HEK293T (cell line): ENCODE measurements around the gene PDE10A.

Experiments
- CTCF ChIA-PET: fragments of 350-600 bp; formaldehyde crosslinking; extraction: SDS; loops from one replicate; lab custom pipeline; 2021; ENCODE audit warnings: antibody characterized with exemption, inconsistent platforms; lab: Yijun Ruan, JAX
- POLR2A ChIA-PET: fragments of 350-600 bp; formaldehyde crosslinking; extraction: SDS; loops from one replicate; lab custom pipeline; 2020; ENCODE audit warnings: antibody characterized with exemption, inconsistent platforms; lab: Yijun Ruan, JAX
- DNase-seq: peaks from one replicate; pipeline ENCODE4 v3.0.0; 2012; ENCODE audit warnings: mixed read lengths; ENCODE audit errors: extremely low spot score
- ARNT ChIP-seq: fragments of 450-650 bp; IDR thresholded peaks from 2 replicates; pipeline ENCODE4 v1.6.1; 2017; ENCODE audit warnings: mild to moderate bottlenecking
- BHLHE40 ChIP-seq: fragments of 450-650 bp; IDR thresholded peaks from 2 replicates; pipeline ENCODE4 v1.6.1; 2016; ENCODE audit warnings: mild to moderate bottlenecking, moderate library complexity, borderline replicate concordance
- CTBP1 ChIP-seq: fragments of 450-650 bp; IDR thresholded peaks from 2 replicates; pipeline ENCODE4 v1.6.1; 2016; ENCODE audit warnings: borderline replicate concordance
- ELF4 ChIP-seq: fragments of 450-650 bp; IDR thresholded peaks from 2 replicates; pipeline ENCODE4 v1.6.1; 2017; ENCODE audit warnings: antibody characterized with exemption
- FOXA1 ChIP-seq: fragments of 450-650 bp; IDR thresholded peaks from 2 replicates; pipeline ENCODE4 v1.6.1; 2016; ENCODE audit warnings: mild to moderate bottlenecking
- FOXK2 ChIP-seq: fragments of 450-650 bp; IDR thresholded peaks from 2 replicates; pipeline ENCODE4 v1.6.1; 2016; ENCODE audit warnings: mild to moderate bottlenecking
- FOXM1 ChIP-seq: fragments of 450-650 bp; IDR thresholded peaks from 2 replicates; pipeline ENCODE4 v1.6.1; 2017; ENCODE audit warnings: mild to moderate bottlenecking, borderline replicate concordance
- HDGF ChIP-seq: fragments of 450-650 bp; IDR thresholded peaks from 2 replicates; pipeline ENCODE4 v1.6.1; 2017; ENCODE audit warnings: antibody characterized with exemption, borderline replicate concordance
- L3MBTL2 ChIP-seq: fragments of 450-650 bp; conservative IDR thresholded peaks from 2 replicates; pipeline ENCODE4 v1.6.1; 2016; ENCODE audit warnings: mild to moderate bottlenecking
- LEF1 ChIP-seq: fragments of 450-650 bp; IDR thresholded peaks from 2 replicates; pipeline ENCODE4 v1.6.1; 2017; ENCODE audit warnings: mild to moderate bottlenecking, borderline replicate concordance
- NFRKB ChIP-seq: fragments of 450-650 bp; IDR thresholded peaks from 2 replicates; pipeline ENCODE4 v1.6.1; 2016; ENCODE audit warnings: mild to moderate bottlenecking, moderate library complexity
- SP1 ChIP-seq: fragments of 450-650 bp; IDR thresholded peaks from 2 replicates; pipeline ENCODE4 v1.6.1; 2017
- SUZ12 ChIP-seq: fragments of 450-650 bp; IDR thresholded peaks from 2 replicates; pipeline ENCODE4 v1.6.1; 2016; ENCODE audit warnings: mild to moderate bottlenecking
- TARDBP ChIP-seq: fragments of 450-650 bp; IDR thresholded peaks from 2 replicates; pipeline ENCODE4 v1.6.1; 2016
- ZNF384 ChIP-seq: fragments of 450-650 bp; IDR thresholded peaks from 2 replicates; pipeline ENCODE4 v1.6.1; 2016
- TF ChIP-seq, protein P1 (sequence below): fragments of 450-650 bp; IDR thresholded peaks from 2 replicates; pipeline ENCODE4 v1.6.1; 2016

Gene PDE10A

DNA sequence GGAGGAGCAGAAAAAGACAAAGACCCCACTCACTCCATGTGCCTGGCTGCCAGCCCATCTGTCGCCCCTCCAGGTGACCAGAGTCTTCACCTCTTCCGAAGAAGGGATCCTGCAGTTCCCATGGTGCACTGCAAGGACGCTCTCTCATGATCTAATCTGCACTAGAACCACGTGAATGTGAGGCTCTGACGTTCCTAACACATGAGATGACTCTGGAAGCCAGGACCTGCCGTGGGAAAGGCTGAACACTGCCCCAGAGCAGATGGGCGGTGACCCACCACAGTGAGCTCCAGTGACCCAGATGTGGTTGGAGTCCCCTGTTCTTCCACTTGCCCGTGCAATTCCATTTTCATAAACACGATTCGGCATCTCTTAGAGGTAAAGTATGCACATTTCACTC, 39.6 kb upstream of the PDE10A start:
- CTCF ChIA-PET, result no interaction called here
- TF ChIP-seq ELF4 (no peak), NFRKB (no peak), FOXM1 (no peak), BHLHE40 (no peak), FOXA1 (no peak), HDGF (no peak), L3MBTL2 (no peak), CTBP1 (no peak), TARDBP (no peak), SUZ12 (no peak), ARNT (no peak)
- TF ChIP-seq, protein P1, sequence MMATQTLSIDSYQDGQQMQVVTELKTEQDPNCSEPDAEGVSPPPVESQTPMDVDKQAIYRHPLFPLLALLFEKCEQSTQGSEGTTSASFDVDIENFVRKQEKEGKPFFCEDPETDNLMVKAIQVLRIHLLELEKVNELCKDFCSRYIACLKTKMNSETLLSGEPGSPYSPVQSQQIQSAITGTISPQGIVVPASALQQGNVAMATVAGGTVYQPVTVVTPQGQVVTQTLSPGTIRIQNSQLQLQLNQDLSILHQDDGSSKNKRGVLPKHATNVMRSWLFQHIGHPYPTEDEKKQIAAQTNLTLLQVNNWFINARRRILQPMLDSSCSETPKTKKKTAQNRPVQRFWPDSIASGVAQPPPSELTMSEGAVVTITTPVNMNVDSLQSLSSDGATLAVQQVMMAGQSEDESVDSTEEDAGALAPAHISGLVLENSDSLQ, result no peak
- DNase-seq, result no peak
- POLR2A ChIA-PET, result no interaction called here

DNA sequence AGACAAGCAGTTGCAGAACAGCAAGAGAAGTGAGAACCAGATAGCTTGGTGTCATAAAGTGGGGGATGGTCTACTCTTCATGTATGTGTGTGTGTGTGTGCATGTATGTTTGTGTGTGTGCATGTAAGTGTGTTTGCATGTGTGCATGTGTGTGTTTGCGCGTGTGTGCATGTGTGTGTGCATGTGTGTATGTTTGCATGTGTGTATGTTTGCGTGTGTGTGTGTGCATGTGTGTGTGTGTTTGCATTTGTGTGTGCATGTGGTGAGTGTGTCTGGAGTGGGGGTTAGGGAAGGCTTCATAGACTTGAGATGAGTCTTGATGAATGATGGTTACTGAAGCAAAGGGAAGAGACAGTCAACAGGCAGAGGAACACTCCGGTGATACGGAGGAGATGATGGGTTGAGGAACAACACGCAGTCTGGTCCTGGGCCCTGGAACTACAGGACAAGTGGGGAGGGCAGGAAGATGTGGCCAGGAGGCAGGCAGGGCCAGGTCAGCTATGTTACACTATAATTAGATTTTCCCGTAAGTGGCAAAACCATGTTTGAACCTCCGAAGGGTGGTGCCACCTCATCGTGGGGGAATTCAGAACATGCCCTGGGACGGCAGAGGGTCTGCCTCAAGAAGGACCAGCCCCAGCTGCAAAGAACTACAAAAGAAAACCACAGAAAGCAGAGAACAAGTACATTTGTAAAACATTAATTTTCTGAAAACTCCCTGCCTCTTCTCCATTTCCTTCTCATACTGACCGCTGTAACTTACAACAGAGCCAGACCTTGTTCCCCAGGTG, 38.7 kb upstream of the PDE10A start:
- ChIA-PET CTCF (no interaction called here), POLR2A (no interaction called here)
- TF ChIP-seq CTBP1 (no peak), L3MBTL2 (no peak)

DNA sequence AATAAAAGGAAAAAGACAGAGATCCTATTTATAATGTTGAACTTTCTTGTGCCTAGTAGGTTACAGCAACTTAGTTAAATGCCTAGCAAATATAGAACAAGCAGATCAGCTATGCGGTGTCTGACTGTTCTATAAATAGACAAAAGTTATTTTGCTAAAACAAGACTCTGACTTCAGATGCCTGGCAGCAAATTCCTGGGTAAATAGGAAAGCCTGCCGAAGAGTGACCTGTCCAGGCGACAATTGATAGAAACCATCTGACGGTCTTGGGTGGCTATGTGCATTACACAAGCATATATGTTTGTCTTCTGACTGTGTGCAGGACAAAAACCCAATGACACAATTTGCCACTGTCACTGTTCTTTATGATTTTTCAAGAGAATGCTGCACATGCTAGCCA, 38.0 kb upstream of the PDE10A start:
- no peak for DNase-seq
- ChIA-PET POLR2A (no interaction called here), CTCF (no interaction called here)
- no peak for TF ChIP-seq HDGF
- TF ChIP-seq, protein P1, result no peak
- no peak for TF ChIP-seq SUZ12
- TF ChIP-seq ELF4, result no peak
- TF ChIP-seq FOXK2, result no peak
- no peak for TF ChIP-seq BHLHE40
- no peak for TF ChIP-seq ARNT
- no peak for TF ChIP-seq FOXM1
- TF ChIP-seq SP1, result no peak
- TF ChIP-seq L3MBTL2, result no peak
- TF ChIP-seq FOXA1, result no peak
- TF ChIP-seq LEF1, result no peak

More for the DNA sequence above, 38.7 kb upstream of the PDE10A start:
- DNase-seq, result no peak

DNA sequence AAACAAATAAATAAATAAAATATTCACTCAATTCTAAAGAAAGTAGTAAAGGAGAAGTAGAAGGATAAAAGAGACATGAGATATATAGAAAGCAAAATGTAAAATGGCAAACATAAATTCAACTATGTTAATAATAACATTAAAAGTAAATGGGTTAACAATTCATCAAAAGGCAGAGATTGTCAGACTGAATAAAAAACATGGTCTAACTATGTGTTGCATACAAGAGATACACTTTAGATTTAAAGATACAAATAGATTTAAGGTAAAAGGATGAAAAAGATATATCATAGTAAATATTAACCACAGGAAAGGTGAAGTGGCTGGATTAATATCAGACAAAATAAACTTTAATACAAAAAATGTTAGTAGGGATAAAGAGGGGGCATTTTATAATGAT, 35.8 kb upstream of the PDE10A start:
- CTCF ChIA-PET, result no interaction called here
- DNase-seq, result no peak
- TF ChIP-seq TARDBP (no peak), FOXA1 (no peak), CTBP1 (no peak), NFRKB (no peak), ELF4 (no peak), L3MBTL2 (no peak)
- POLR2A ChIA-PET, result no interaction called here

DNA sequence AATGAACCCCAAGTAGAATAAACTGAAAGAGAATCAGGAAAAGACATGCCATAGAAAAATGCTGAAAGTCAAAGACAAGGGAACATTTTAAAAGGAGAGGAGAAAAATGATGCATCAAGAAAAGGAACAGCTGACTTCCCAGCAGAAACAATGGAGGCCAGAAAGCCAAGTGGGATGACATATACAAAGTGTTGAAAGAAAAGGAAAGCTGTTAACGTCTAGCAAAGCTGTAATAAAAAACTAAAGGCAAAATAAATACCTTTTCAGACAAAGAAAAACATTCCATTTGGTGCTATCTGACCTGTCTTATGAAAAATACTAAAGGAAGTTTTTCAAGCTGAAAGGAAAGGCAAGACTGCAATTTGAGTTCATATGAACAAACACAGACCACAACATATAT, 34.1 kb upstream of the PDE10A start:
- no peak for DNase-seq
- CTCF ChIA-PET, result no interaction called here
- TF ChIP-seq CTBP1 (no peak), SUZ12 (no peak), LEF1 (no peak), BHLHE40 (no peak), ELF4 (no peak), TARDBP (no peak), ZNF384 (no peak), ARNT (no peak), FOXK2 (no peak), FOXM1 (no peak), L3MBTL2 (no peak), NFRKB (no peak), SP1 (no peak), HDGF (no peak), FOXA1 (no peak)
- TF ChIP-seq, protein P1, result no peak
- POLR2A ChIA-PET, result no interaction called here

DNA sequence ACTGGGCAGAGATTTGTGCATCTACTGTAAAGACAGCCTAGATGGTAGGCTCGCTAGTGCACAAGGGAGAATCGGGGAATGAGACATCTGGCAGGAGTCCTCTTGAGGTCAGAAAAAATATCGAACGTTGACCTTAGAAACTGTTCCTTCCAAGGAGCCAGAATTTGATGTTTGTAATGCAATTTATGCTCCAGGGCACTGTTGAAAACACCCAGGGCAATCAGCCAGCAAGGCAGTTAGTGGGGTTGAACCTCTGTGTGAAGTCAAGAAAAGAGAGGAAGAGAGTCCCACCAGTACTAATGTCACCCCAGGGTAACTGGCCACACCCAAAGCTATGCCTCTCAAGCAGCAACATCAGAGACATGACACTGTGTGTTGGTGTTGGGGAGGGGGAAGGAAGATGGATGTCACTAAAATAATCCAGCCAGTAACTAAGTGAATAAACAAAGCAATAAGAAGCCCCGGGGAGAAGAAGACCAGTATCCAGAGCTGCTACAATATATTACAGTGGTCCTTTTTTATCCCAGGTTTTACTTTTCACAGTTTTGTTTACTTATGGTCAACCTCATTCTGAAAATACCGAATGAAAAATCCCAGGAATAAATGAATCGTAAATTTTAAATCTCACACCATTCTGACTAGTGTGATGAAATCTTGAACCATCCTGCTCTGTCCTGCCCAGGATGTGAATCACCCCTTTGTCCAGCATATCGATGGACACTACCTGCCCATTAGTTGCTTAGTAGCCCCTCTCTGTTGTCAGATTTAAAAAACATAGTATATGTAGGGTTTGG, 32.9 kb upstream of the PDE10A start:
- TF ChIP-seq LEF1 (no peak), FOXK2 (no peak), BHLHE40 (no peak), ELF4 (no peak), SP1 (no peak), ZNF384 (no peak), TARDBP (no peak), CTBP1 (no peak), NFRKB (no peak), ARNT (no peak), SUZ12 (no peak)
- TF ChIP-seq, protein P1, result no peak
- POLR2A ChIA-PET, result no interaction called here

More for the DNA sequence above, 32.9 kb upstream of the PDE10A start:
- DNase-seq, result no peak
- CTCF ChIA-PET, result interaction anchor here (0.8 kb wide), 1 partner anchor 10 kb away, joined by 3 read pairs; no protein-coding TSS in a partner anchor
